A673 (cell line): Measurements from ENCODE around the gene GRID2.

Experiments used
- EZH2 ChIP-seq: fragments of 200-600 bp; sonication (generic); IDR thresholded peaks from 2 replicates; pipeline ENCODE4 v1.6.1; 2017; ENCODE audit warnings: borderline replicate concordance, low read depth, mild to moderate bottlenecking, mixed read lengths, antibody characterized with exemption, low read length; ENCODE audit not compliant: poor library complexity, severe bottlenecking
- TF ChIP-seq, protein P1 (sequence below): fragments of 300-800, 200-600 bp; sonication (generic); conservative IDR thresholded peaks from 2 replicates; pipeline ENCODE4 v1.5.1; 2017; ENCODE audit warnings: low read depth, mild to moderate bottlenecking, antibody characterized with exemption, low read length, moderate library complexity, mixed read lengths

DNA sequence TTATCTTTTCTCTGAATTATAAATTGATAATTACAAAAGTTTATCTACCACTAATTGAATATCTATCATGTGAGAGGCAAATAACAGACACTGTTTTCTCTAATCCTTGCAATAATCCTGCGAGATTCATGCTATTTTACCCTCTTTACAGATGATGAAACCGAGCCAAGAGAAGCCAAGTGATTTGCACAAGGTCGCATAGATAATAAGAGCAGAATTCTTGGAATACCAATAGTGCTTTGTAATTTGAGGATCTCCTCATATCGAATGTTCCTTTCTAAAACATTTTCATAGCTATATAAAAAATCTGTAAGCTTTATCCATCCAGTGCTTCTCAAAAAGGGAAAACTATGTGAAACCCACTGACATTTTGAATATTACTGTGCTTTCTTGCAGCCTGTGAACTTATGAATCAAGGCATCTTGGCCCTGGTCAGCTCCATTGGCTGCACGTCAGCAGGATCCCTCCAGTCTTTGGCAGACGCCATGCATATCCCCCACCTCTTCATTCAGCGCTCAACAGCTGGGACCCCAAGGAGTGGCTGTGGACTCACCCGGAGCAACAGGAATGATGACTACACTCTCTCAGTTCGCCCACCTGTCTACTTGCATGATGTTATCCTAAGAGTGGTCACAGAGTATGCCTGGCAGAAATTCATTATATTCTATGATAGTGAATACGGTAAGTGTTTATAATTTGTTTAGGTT is 781.0 kb downstream of the GRID2 start:
- no peak for TF ChIP-seq EZH2
- TF ChIP-seq, protein P1, sequence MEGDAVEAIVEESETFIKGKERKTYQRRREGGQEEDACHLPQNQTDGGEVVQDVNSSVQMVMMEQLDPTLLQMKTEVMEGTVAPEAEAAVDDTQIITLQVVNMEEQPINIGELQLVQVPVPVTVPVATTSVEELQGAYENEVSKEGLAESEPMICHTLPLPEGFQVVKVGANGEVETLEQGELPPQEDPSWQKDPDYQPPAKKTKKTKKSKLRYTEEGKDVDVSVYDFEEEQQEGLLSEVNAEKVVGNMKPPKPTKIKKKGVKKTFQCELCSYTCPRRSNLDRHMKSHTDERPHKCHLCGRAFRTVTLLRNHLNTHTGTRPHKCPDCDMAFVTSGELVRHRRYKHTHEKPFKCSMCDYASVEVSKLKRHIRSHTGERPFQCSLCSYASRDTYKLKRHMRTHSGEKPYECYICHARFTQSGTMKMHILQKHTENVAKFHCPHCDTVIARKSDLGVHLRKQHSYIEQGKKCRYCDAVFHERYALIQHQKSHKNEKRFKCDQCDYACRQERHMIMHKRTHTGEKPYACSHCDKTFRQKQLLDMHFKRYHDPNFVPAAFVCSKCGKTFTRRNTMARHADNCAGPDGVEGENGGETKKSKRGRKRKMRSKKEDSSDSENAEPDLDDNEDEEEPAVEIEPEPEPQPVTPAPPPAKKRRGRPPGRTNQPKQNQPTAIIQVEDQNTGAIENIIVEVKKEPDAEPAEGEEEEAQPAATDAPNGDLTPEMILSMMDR: no peak
